ENCODE results near the gene PHLDB1.
"Not testable (repeated sequence)": the region's sequence is repeated elsewhere in the genome, so short reads cannot be mapped to it uniquely, and the experiment has no call there.

PHLDB1 gene

GRCh38 chr11:118607401-118608359 is at the start of gene PHLDB1:
TSS of gene PHLDB1 (plus strand) at chr11:118607615. CDS start at chr11:118613837, 6,222 bp downstream.
- peak; percentile 79 for DNase-seq

- DNase-seq = no peak
Measured at GRCh38 chr11:118560806-118561205, 46.6 kb upstream of the PHLDB1 start.

- DNase-seq = no peak
Measured at GRCh38 chr11:118565051-118565450, 42.4 kb upstream of the PHLDB1 start.

- no peak for DNase-seq
Measured at GRCh38 chr11:118569670-118570069, 37.7 kb upstream of the PHLDB1 start.

- no peak for DNase-seq
Measured at GRCh38 chr11:118570787-118571186, 36.6 kb upstream of the PHLDB1 start.

DNA sequence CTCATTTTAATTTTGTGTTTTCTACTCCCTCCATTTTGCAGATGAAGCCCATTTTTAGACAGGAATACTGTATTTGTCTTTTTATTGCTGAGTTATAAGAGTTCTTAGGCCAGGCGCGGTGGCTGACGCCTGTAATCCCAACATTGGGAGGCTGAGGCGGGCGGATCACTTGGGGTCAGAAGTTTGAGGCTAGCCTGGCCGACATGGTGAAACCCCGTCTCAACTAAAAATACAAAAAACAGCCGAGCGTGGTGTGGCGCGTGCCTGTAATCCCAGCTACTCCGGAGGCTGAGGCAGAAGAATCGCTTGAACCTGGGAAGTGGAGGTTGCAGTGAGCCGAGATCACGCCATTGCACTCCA is 35.7 kb upstream of the PHLDB1 start:
- DNase-seq = not testable (repeated sequence)

DNA sequence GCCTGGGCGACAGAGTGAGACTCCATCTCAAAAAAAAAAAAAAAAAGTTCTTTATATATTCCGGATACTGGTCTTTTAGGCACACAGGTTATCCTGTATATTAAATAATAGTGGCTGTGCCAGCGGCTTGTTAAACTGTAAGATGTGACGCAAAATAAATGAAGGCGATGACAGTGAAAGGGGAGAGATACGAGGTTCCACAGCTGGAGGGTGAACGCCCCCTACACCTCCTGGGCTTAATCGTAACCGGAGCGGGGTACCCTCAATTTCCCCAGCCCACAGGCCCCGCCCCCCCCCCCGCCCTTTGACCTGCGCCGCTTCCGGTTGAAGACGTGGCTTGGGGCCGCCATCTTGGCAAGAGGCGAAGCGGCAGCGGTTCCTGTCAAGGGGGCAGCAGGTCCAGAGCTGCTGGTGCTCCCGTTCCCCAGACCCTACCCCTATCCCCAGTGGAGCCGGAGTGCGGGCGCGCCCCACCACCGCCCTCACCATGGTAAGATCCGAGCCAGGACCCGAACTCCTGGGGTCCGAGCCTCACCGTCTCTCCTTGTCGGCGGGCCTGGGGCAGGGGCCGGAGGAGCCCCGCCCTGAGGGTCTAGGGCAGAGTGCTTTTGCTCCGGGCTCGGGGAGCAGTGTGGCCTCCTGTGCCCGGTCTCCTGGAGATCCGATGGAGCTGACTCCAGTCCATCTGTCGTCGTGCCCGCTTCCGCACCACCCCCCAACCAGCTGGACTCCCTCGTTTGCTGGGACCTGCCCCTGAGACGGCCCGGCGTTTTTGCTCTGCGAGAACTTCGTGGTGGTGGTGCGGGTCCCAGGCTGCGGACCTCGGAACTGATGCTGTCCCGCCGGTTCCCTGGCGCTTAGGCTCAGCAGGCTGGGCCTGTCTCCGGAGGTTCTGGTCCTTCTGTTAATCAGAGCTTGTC is 35.1 kb upstream of the PHLDB1 start, which contains the start of gene ARCN1:
Gene ARCN1, plus strand, starts transcription at position 349 of the 920 bp plus-strand sequence. Its CDS starts 139 bp downstream, at position 488.
- peak; percentile 89 for DNase-seq

- DNase-seq = peak; percentile 53
Measured at GRCh38 chr11:118572981-118573550, 34.3 kb upstream of the PHLDB1 start.

GRCh38 chr11:118574636-118575035 is 32.8 kb upstream of the PHLDB1 start:
- DNase-seq = no peak

- not testable (repeated sequence) for DNase-seq
Measured at GRCh38 chr11:118577995-118578394, 29.4 kb upstream of the PHLDB1 start.

- no peak for DNase-seq
Measured at GRCh38 chr11:118581057-118581456, 26.4 kb upstream of the PHLDB1 start.

DNA sequence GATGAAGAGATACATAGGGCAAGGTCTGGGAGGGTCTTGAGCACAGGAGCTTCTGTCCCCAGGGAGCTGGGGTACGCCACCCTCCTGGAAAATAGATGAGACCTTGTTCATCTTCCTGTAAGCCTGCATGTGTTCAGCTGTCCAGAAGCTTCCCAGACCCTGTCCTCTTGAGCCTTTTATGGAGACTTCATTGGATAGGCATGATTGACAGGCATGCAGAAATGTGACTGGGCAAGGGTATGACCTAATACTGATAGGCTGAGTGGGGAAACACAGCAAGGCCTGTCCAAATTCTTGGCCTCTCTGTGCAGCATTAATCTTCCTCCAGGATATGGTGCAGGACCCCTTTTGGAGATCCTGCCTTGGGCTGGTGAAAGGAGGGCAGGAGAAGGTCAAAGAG is 19.5 kb upstream of the PHLDB1 start:
- DNase-seq = no peak

GRCh38 chr11:118592616-118593367 is 14.6 kb upstream of the PHLDB1 start:
- no peak for DNase-seq

DNA sequence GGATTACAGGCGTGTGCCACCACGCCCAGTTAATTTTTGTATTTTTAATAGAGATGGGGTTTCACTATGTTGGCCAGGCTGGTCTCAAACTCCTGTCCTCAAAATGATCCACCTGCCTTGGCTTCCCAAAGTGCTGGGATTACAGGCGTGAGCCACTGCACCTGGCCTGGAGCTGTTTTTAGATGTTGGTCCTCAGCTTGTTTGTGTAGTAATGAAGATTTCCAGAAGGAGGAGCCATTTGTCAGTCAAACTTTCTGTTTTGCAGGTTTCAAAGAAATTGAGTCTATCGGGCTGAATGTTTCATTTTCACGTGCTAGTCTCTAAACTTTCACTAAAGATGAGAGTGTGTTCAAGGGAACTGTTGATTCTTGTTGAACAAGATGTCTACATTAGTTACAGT is 12.4 kb upstream of the PHLDB1 start:
- not testable (repeated sequence) for DNase-seq

DNA sequence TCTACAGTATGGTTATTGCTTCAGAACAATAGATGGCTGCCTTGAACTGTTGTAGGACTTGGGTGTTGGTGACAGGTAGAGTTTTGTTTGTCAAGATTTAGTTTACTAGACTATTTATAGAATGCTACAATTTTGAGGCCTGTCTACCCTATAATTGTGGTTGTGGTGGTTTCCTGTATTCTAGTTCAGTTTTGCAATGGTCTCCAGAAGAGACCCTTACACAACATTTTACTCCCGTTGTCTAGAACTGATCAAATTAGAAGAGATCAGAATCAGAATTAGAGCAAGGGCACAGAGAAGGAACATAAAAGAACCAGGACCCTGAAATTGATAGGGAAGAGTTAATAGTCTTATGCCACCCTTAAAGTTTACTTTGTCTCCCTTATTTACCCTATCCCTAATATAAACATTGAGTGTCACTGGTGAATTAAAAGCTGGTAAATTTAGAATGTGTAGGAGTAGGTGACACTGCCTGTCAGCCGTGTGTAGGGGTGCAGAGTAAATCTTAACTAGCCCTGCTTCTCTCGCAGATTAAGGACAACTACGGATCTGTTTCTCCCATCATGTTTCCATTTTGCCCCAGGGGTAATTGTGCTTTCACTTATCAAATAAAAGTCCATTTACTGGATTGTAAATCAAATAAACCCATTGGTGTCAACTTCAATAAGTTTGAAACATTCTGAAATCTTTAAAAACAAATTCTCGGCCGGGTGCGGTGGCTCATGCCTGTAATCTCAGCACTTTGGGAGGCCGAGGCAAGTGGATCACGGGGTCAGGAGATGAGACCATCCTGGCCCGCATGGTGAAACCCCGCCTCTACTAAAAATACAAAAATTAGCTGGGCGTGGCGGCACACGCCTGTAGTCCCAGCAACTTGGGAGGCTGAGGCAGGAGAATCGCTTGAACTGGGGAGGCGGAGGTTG is 10.9 kb upstream of the PHLDB1 start:
- DNase-seq = no peak

DNA sequence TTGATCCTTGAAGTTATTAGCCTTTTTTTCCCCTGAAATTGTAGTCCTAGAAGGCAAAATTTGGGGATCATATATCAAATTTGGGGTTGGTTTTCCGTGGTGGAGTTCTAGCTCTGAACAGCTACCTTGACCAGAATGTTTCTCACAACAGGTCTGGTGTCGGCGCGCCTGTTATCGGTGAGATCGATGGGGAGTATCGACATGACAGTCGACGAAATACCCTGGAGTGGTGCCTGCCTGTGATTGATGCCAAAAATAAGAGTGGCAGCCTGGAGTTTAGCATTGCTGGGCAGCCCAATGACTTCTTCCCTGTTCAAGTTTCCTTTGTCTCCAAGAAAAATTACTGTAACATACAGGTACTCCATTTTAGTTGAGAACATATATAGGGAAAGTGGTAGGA is 9.9 kb upstream of the PHLDB1 start:
- DNase-seq = no peak

- no peak for DNase-seq
Measured at GRCh38 chr11:118602331-118602730, 5.1 kb upstream of the PHLDB1 start.

GRCh38 chr11:118603709-118604108 is 3.7 kb upstream of the PHLDB1 start:
- not testable (repeated sequence) for DNase-seq

GRCh38 chr11:118604566-118604965 is 2.8 kb upstream of the PHLDB1 start:
- DNase-seq = no peak

- peak; percentile 62 for DNase-seq
Measured at GRCh38 chr11:118605116-118605867, 2.1 kb upstream of the PHLDB1 start.

All from islet precursor cell (in vitro differentiated cells).